GM12892 (cell line): ENCODE results near the gene LYPD6. TPM values are rescaled to one million over a fixed set of nuclear protein-coding genes. Genes with fewer than 3 reads are reported as not detected.
"Not testable (repeated sequence)": the region's sequence is repeated elsewhere in the genome, so short reads cannot be mapped to it uniquely, and the experiment has no call there.

Source experiments
- DNase-seq: peaks from one replicate; pipeline ENCODE4 v3.0.0; 2011; ENCODE audit not compliant: insufficient read length
- FAIRE-seq: peaks from 2 replicates; lab custom pipeline; 2011; peaks lifted over from hg19 to GRCh38; lab: Jason Lieb, UNC
- POLR2A ChIP-seq: IDR thresholded peaks from 2 replicates; pipeline ENCODE4 v1.6.1; 2011; ENCODE audit warnings: low read depth, low read length, control low read depth
- POLR2AphosphoS5 ChIP-seq: IDR thresholded peaks from 2 replicates; pipeline ENCODE4 v1.6.1; 2011; ENCODE audit warnings: low read depth, low read length, control low read depth
- TAF1 ChIP-seq: IDR thresholded peaks from 2 replicates; pipeline ENCODE4 v1.6.1; 2011; ENCODE audit warnings: low read depth, mild to moderate bottlenecking, control low read depth, low read length, borderline replicate concordance
- polyA plus RNA-seq: library from polyadenylated mRNA; unstranded; fragments of >200 nt; gene quantifications from one replicate; pipeline ENCODE4 v1.2.1, GENCODE V29; 2012; ENCODE audit warnings: missing spikeins, inconsistent platforms; ENCODE audit not compliant: missing spikeins

LYPD6 gene
- polyA plus RNA-seq = 0.49 TPM

GRCh38 chr2:149330127-149331022, at the start of gene LYPD6:
Gene LYPD6 (plus strand): TSS chr2:149330587. CDS start chr2:149437709, 107,122 bp downstream.
- TF ChIP-seq POLR2A (no peak), TAF1 (no peak), POLR2AphosphoS5 (no peak)
- DNase-seq (peak; percentile 54), FAIRE-seq (no peak)

DNA sequence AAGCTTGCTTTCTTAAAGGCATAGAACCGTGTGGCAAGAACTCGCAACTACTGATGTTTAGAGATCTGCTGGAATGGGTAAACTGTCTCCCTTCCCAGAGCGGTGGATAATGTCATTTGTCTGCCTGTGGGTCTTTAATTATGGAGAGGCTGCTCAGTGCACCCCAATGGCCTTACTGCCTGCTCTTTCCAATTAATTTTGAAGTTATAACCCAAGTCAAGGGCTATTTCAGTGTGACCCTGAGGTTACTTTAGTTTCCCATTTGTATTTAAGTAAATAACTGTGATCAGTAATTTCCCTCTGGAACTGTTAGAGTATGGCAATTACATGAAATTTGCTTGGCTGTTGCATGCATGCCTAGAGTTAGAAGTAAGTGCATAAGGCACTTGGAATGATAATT, 48.9 kb upstream of the LYPD6 start:
- TF ChIP-seq TAF1 (no peak), POLR2A (no peak), POLR2AphosphoS5 (no peak)
- DNase-seq (no peak), FAIRE-seq (no peak)

GRCh38 chr2:149290662-149291061, 39.7 kb upstream of the LYPD6 start:
- FAIRE-seq (no peak), DNase-seq (no peak)
- TF ChIP-seq POLR2A (no peak), TAF1 (no peak), POLR2AphosphoS5 (no peak)

DNA sequence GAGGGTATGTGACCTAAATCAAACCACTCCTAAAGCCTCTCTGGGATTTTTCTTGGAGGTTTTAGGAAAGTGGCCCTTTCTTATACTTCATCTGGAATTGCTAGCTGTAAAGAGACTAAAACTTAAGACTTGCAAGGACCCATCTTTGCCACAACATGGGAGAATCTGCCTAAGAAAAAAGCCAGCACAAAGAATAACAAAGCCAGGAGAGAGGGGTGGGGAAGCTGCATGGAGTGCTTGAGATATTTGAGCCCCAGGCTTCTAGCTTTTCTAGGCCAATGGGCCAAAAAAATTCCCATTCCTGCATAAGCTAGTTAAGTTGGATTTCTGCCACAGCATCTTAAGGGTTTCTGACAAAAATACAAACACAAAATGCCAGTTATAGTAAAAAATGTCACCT, 38.5 kb upstream of the LYPD6 start:
- no peak for FAIRE-seq
- TF ChIP-seq TAF1 (no peak), POLR2AphosphoS5 (no peak), POLR2A (no peak)
- DNase-seq = no peak

DNA sequence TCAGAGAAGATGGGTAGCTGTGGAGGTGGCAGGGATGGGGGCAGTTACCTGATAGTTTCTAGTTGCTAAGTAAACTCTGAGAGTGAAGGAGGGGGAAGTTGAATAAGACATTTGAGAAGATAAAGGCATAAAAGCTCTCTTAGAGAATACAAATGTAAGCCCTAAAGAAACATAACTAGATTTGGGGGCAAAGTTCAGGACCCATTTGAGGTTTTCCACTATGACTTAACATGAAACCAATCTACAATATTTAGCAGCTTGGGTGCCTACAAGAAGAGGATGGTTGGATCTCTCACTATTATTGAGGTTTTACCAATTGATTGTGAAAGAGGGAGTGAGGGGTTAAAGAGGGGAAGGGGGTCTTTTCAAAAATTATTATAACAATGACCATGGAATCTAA, 34.4 kb upstream of the LYPD6 start:
- FAIRE-seq (no peak), DNase-seq (no peak)
- TF ChIP-seq POLR2A (no peak), POLR2AphosphoS5 (no peak), TAF1 (no peak)

- DNase-seq (no peak), FAIRE-seq (no peak)
- TF ChIP-seq TAF1 (no peak), POLR2AphosphoS5 (no peak), POLR2A (no peak)
Observed at GRCh38 chr2:149307014-149307413, 23.4 kb upstream of the LYPD6 start.

DNA sequence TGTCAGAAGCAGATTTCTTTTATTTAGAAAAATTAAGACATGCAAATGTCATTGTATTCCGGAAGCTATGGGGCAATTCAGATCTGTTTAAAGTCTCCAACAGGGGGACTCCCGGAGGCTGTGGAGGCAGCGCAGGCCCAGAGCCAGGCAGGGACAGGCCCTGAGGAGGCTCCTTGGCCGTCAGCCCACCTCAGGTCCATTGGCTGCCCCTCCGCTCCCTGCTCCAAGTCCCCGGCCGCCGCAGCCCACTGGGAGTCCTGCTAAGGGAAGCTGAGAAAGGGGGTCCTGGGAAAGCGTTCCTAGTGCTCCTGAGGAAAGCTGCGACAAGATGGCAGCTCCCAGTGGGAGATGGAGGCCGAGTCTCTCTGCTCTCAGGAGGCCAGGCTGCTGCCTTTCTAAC, 20.0 kb upstream of the LYPD6 start:
- FAIRE-seq = no peak
- TF ChIP-seq TAF1 = no peak
- no peak for TF ChIP-seq POLR2AphosphoS5
- no peak for TF ChIP-seq POLR2A

DNA sequence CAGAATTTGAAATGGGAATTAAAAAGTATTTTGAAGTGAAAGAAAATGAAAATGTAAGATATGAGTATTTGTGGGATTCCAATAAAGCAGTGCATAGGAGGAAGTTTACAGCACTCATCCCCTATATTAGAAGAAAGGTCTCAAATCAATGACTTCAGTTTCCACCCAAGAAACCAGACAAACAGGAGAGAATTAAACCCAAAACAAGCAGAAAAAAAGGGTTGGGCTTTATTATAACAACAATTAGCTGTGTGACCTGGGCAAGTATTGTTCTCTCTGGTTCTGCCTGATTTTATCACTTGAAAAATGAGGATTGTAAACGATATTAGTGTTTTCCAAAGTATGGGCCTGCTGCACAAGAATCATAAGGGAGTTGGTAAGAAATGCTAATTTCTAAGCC, 18.3 kb upstream of the LYPD6 start:
- DNase-seq = no peak
- FAIRE-seq = no peak
- TF ChIP-seq TAF1 (no peak), POLR2AphosphoS5 (no peak), POLR2A (no peak)

More for the DNA sequence above, 20.0 kb upstream of the LYPD6 start:
- no peak for DNase-seq

GRCh38 chr2:149313512-149313972, 16.8 kb upstream of the LYPD6 start:
- no peak for TF ChIP-seq POLR2A
- no peak for TF ChIP-seq TAF1
- no peak for TF ChIP-seq POLR2AphosphoS5
- peak; percentile 44 for DNase-seq
- peak; percentile 75 for FAIRE-seq

DNA sequence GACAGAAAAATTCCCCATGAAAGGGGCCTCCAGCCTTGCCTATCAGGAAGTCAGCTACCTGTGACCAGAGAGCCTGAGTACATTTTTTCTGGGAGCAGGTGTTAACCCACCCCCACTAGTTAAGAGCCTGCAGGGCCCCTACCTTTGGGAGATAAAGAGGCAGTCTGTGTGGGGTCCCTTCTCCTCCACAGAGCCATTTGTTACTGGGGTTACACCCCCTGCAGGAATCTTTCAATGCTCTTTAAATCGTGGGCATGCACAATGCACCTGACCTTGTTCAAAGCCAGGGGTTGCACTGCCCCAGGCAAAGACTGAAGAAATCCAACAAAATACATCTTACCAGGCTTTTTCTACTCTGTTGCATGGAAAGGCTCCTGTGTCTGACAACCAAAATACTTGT, 15.7 kb upstream of the LYPD6 start:
- TF ChIP-seq POLR2A (no peak), TAF1 (no peak), POLR2AphosphoS5 (no peak)
- FAIRE-seq (no peak), DNase-seq (no peak)

GRCh38 chr2:149315461-149315860, 14.9 kb upstream of the LYPD6 start:
- no peak for TF ChIP-seq POLR2AphosphoS5
- TF ChIP-seq POLR2A = no peak
- FAIRE-seq (no peak), DNase-seq (no peak)

- not testable (repeated sequence) for FAIRE-seq
Observed at GRCh38 chr2:149318566-149318965, 11.8 kb upstream of the LYPD6 start.

More at GRCh38 chr2:149318566-149318965, 11.8 kb upstream of the LYPD6 start:
- not testable (repeated sequence) for DNase-seq
